Activated naive CD4-positive, alpha-beta T cell treated with anti-CD3 and anti-CD28 coated beads, Interleukin-2, amount 50 U/mL, for 72 hours (primary cell): Measurements from ENCODE around the gene MDN1. TPM values are rescaled to one million over a fixed set of nuclear protein-coding genes. Genes with fewer than 3 reads are reported as not detected.

Source experiments
- ATAC-seq, 2 donors: fragments of 150-1000 bp; cut with Tn5 transposase; 2 replicates each; pipeline ENCODE4 v1.10.0; 2021; ENCODE audit warnings: mild to moderate bottlenecking in 2 of 2, moderate library complexity in 2 of 2
- DNase-seq, 2 donors: peaks; one replicate each; pipeline ENCODE4 v3.0.0; 2021 to 2022; ENCODE audit warnings: low spot score in 2 of 2
- H3K27ac Mint-ChIP-seq, 2 donors: one replicate each; pipeline ENCODE4 v1.8.0; 2022; ENCODE audit warnings: mild to moderate bottlenecking in 2 of 2, mixed read lengths in 2 of 2
- H3K36me3 Mint-ChIP-seq, 2 donors: one replicate each; pipeline ENCODE4 v1.8.0; 2022; ENCODE audit warnings: mixed read lengths in 2 of 2
- H3K9me3 Mint-ChIP-seq, 2 donors: one replicate each; pipeline ENCODE4 v1.8.0; 2022; ENCODE audit warnings: mixed read lengths in 2 of 2
- total RNA-seq, 2 donors: library from RNA; stranded (reverse); gene quantifications; one replicate each; pipeline ENCODE4 v1.2.3, GENCODE V29; 2022

The MDN1 gene
- total RNA-seq, 2 donors from 2014 or later: 57.5 to 76.8 TPM

DNA sequence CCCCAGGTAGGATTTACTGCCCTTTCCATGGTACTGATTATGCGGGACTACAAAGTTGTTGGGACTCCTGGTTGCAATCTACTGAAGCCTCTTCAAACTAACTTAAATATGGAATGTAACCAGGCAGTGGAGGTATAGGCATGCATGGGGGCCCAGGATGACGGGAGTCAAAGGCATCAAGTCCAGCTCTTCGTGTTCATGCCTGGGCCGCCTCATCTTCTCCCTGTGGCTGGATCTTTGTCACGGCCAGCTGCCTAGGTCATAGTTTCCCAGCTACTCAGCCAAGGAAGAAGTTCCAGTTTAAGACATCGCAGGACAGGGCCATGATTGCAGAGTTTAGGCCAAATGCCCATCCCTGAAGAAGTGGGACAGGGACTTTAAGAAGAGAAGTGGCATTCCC is 201.6 kb downstream of the MDN1 start:
- no peak for ATAC-seq
- no peaks in the 10 kb centered on the region for H3K36me3 Mint-ChIP-seq
- H3K9me3 Mint-ChIP-seq: no peaks in the 10 kb centered on the region
- peak overlapping the region in 1 of 2 donors; percentile 59 for H3K27ac Mint-ChIP-seq
- no peak for DNase-seq

DNA sequence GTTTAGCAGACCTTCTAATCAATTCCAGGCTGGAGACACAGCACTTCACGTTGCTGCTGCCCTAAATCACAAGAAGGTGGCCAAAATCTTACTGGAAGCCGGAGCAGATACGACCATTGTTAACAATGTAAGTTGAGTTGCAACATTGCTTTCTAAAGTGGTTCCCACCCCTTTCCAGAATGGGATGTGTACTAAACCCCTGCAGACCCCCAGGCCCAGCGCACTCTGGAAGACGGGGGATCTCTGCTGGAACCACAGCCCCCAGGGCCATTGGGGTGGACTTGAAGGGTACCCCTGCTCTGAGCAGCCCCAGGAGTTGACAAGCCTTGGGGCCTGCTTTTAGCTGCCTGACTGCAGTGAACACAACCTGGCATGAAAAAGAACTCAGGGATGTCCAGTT is 203.1 kb downstream of the MDN1 start:
- Mint-ChIP-seq H3K36me3 (no peaks in the 10 kb centered on the region), H3K27ac (no peak overlapping the region), H3K9me3 (no peaks in the 10 kb centered on the region)
- ATAC-seq (no peak), DNase-seq (no peak)

DNA sequence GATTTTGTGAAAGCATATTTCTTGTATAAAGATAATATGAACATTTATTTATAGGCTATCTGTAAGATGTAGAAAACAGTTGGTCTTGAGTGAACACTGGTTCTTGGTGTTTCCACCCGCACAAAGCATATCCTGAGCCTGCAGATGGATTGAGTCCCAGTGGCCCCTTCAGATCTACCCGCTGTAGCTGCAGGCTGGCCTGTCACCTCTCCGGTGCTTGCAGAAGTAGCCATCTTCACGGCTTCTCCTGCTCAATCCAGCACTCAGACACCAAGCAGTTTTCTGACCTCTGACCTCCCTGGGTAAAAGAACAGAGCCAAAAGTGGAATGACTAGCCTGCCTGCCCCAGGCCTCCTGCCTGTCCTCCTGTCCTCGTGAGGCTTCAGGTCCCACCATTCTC is 203.7 kb downstream of the MDN1 start:
- ATAC-seq (no peak), DNase-seq (no peak)
- Mint-ChIP-seq H3K36me3 (no peaks in the 10 kb centered on the region), H3K9me3 (no peaks in the 10 kb centered on the region), H3K27ac (no peak overlapping the region)

DNA sequence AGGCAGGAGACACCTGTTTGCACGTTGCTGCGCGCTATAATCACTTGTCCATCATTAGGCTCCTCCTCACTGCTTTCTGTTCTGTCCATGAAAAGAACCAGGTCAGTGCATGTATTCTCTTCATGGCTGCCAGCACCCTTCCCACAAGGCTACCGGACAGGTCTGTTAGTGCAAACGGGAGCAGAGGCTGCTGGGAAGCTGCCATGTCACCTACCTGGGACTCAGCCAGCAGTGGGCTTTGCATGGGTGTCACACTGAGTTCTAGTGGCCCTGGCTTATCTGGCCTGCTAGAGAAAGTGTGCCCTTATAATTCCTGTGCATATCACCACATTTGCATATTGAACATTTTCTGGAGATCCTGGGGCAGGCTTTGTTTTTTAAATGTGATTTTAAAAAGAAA is 205.8 kb downstream of the MDN1 start:
- DNase-seq (no peak), ATAC-seq (no peak)
- H3K36me3 Mint-ChIP-seq: no peaks in the 10 kb centered on the region
- H3K9me3 Mint-ChIP-seq: no peaks in the 10 kb centered on the region
- H3K27ac Mint-ChIP-seq: peak overlapping the region in 1 of 2 donors; percentile 41

DNA sequence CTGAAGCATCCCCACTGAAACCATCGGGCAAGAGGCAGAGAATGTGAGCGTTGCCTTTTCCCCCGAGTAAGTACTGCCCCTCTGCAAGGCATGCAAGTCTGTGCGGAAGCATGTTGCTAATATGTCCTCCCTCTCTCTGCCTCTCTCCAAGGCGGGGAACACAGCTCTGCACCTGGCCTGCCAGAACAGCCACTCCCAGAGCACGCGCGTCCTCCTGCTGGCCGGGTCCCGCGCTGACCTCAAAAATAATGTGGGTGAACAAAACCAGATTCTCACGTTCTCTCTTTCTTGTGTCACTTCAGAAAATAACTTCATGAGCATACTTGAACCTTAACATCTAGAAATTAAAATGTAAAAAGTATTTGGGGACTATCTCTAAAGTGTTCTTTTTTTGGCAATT is 207.5 kb downstream of the MDN1 start:
- ATAC-seq (no peak), DNase-seq (no peak)
- Mint-ChIP-seq H3K27ac (no peak overlapping the region), H3K9me3 (no peaks in the 10 kb centered on the region), H3K36me3 (no peaks in the 10 kb centered on the region)

DNA sequence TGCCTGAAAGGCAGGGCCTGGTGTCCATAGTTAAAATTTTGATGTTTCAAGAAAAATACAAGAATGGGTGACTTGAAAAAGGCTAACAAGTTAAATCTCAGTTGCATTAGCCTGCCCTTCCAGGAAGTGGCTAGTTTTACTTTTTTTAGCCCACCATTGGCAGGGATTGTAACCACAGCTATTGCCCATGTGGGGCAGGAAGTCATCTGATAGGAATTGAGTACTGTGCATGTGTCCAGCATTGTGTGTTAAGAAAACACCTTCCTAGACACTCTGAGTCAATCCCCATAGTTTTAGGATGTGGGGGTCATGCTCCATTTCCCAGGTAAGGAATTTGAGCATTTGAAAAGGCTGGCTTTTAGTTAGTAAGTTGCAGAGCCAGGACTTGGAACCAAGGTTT is 207.9 kb downstream of the MDN1 start:
- DNase-seq (no peak), ATAC-seq (no peak)
- H3K9me3 Mint-ChIP-seq: no peaks in the 10 kb centered on the region
- no peaks in the 10 kb centered on the region for H3K36me3 Mint-ChIP-seq
- H3K27ac Mint-ChIP-seq: no peak overlapping the region

DNA sequence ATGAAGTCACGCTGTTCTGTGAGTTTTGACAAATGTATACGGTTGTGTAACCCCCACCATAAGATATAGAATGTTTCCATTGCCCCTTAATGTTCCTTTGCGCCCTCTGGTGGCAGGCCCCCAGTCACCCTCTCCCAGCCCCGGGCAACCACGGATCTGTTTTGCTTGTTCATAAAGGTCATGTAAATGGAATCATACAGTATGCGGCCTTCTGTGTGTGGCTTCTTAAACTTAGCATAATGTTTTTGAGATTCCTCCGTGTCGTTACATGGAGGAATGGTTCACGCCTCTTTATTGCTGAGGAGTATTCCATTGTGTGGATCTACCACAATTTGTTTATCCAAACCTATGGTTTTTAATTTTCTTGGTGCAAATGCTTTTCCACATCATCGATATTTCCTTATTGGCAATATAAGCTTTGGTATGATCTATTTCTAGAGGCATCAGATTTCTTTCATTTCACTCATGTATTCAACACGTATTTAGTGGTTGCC is 209.4 kb downstream of the MDN1 start:
- H3K9me3 Mint-ChIP-seq: no peaks in the 10 kb centered on the region
- no peaks in the 10 kb centered on the region for H3K36me3 Mint-ChIP-seq
- no peak overlapping the region for H3K27ac Mint-ChIP-seq
- peak; percentile 80 to 87 for ATAC-seq
- DNase-seq: peak; percentile 62 to 82

DNA sequence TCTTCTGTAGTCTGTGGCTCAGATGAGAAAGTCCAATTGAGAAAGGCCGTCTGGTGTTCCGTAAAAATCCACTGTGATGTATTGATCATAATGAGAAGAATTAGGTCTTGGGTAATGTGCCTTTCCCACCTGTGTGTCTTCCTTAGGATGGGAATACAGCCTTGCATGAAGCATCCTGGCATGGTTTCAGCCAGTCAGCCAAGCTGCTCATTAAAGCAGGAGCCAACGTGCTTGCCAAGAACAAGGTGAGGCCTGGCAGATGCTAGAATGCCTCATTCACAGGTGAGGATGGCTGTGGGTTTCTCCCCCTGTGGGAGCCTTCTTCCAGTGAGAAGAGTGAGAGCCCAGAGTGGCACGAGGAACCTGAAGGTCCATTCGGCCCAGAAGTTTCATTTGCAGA is 213.7 kb downstream of the MDN1 start:
- ATAC-seq (no peak), DNase-seq (no peak)
- no peak overlapping the region for H3K27ac Mint-ChIP-seq
- H3K36me3 Mint-ChIP-seq: no peaks in the 10 kb centered on the region
- H3K9me3 Mint-ChIP-seq: no peaks in the 10 kb centered on the region

DNA sequence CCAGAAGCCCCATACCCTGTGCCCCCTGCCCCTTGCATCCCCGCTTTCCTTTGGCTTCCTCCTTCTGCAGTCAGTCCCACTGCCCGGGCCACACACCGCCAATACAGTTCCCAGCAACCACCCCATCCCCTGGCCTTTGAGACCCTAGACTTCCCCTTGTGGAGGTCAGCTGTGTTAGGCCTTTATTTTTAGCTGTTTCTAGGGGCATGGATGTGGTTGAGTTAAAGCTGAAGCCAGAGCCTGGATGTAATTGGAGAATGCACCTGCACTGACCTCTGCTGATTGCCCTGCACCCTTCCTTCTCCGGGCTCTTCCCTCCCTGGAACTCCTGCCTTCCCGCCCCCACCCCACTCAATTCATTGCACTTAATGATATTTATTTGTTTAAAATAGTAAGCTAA is 214.9 kb downstream of the MDN1 start:
- ATAC-seq (no peak), DNase-seq (no peak)
- H3K9me3 Mint-ChIP-seq: no peaks in the 10 kb centered on the region
- H3K36me3 Mint-ChIP-seq: no peaks in the 10 kb centered on the region
- H3K27ac Mint-ChIP-seq: no peak overlapping the region

DNA sequence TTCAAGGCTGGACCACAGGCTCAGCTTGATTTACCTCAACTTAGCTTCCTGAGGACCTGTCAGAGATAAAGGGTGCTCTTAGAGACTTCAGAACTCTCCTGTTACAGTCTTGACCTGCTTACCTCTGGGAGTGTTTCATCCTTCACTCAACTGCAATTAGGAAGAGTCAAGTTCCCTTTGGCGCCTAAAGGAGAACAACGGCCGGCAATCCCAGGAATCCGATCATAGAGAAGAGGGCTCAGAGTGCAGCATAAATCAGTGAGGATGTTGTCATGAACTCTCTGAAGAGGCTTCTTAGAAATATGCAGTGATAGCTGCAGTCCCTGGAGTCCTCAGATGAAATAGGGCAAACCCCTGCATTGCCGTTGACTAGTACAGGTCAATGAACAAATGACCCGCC is 217.4 kb downstream of the MDN1 start:
- ATAC-seq: no peak
- H3K27ac Mint-ChIP-seq: no peak overlapping the region
- H3K36me3 Mint-ChIP-seq: peaks cover 5 to 13% of the 10 kb centered on the region in 2 donors
- peaks cover 4 to 5% of the 10 kb centered on the region in 2 donors for H3K9me3 Mint-ChIP-seq
- no peak for DNase-seq

DNA sequence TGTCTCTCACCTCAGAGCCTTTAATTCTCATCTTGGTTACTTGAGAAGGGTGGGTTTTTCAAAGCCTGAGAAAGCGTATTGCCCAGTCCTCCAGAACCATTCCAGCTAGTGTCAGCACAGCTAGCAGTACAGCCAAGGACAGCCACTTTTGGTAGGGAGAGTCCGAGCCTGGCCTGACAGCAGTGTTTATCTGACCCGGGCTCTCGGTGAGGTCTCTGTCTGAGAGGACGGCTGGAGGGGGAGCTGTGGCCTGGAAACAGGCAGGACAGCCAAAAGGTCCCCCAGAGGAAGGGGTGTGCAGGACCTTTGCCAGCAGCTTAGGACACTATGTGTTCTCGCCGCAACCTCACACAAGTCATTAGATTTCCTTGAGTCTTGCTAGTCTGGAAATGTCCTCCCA is 219.9 kb downstream of the MDN1 start:
- Mint-ChIP-seq H3K27ac (no peak overlapping the region), H3K36me3 (peaks cover 13 to 27% of the 10 kb centered on the region in 2 donors), H3K9me3 (peaks cover 11 to 18% of the 10 kb centered on the region in 2 donors)
- no peak for DNase-seq
- no peak for ATAC-seq

DNA sequence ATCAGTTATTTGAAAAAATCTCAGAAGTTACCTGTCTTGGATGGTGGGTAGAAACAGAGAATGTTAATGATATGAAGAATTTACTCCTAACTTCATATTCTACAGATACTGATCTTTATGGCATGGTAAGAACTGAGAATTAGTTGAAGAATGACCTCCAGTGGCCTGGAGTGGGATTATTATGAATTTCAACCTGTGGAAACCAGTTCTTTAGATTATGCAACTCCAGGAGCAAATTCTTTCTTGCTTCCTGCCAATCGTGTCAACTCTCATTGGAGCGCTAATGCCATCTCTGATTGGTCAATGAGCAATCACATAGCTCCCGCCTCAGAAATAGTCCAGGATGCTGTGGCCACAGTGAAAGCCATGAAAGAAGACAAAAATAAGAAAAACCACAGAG is 221.6 kb downstream of the MDN1 start:
- no peak for ATAC-seq
- peaks cover 11 to 18% of the 10 kb centered on the region in 2 donors for H3K9me3 Mint-ChIP-seq
- no peak for DNase-seq
- H3K36me3 Mint-ChIP-seq: peaks cover 13 to 27% of the 10 kb centered on the region in 2 donors
- H3K27ac Mint-ChIP-seq: no peak overlapping the region

DNA sequence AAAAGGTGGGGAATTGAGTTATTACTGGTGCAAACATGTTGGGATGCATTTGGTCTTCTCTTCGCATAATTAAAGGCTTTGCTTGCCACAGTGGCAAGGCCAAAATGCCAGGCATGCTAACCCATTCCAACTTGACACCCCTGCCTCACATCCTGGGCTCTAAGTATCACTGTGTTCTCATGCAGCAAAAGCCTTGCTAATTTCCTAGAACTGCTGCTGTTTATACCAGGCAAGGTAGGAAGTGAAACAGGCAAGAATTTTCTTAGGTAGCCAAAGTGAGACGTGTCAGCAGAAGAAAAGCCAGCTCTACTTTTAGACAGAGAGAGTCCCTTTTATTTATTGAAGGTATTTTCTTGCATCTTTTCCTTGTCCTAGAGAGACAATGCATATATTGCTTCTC is 222.2 kb downstream of the MDN1 start:
- no peak overlapping the region for H3K27ac Mint-ChIP-seq
- H3K9me3 Mint-ChIP-seq: peaks cover 11 to 18% of the 10 kb centered on the region in 2 donors
- H3K36me3 Mint-ChIP-seq: peaks cover 13 to 27% of the 10 kb centered on the region in 2 donors
- no peak for ATAC-seq
- DNase-seq: no peak

DNA sequence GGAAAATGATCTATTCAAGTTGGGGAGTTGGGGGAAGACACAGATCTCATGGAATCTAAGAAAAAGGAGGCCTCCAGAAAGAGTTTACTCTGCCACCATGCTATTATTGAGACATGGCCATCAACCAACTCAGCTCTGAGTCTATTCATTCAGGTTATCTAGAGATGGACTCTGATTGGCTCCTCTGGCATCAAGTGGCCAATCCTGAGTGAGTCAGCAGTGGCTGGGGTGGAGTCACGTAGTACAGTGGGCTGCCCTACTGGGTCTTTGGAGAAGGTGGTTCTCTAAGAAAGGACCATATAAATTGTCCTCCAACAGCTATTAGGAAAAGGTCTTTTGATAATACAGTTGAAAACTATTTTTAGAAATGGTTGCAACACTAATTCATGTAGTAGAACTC is 223.1 kb downstream of the MDN1 start:
- ATAC-seq (no peak), DNase-seq (no peak)
- peak overlapping the region in 1 of 2 donors; percentile 77 for H3K27ac Mint-ChIP-seq
- peaks cover 11 to 18% of the 10 kb centered on the region in 2 donors for H3K9me3 Mint-ChIP-seq
- peaks cover 13 to 27% of the 10 kb centered on the region in 2 donors for H3K36me3 Mint-ChIP-seq

DNA sequence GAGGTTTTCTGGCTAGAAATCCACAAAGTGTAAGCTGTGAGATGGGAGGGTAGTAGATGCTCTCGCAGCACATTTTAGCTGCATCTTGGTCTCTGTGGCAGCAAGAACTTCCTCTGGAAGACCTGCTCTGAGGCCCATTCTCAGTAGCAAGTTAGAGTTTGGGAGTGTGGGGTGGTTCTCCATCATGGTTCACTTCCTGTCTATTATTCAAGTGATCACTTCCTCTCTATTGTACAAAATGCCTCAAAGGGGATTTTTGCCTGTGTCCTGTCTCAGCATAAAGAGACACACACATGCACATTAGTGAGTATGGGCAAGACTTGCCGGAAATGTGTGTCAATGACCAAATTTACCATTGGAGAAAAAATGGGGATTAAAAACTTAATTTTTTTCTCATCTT is 223.5 kb downstream of the MDN1 start:
- ATAC-seq: peak; percentile 40 to 44
- DNase-seq: no peak
- H3K9me3 Mint-ChIP-seq: peaks cover 11 to 18% of the 10 kb centered on the region in 2 donors
- H3K36me3 Mint-ChIP-seq: peaks cover 13 to 27% of the 10 kb centered on the region in 2 donors
- H3K27ac Mint-ChIP-seq: peak overlapping the region; percentile 77 to 87

Other genes starting within 250 kb of the MDN1 start
- 10 to 100 TPM; 17.3 to 21.5 TPM for gene LYRM2, start 181.0 kb downstream of the MDN1 start, total RNA-seq
- gene CASP8AP2, start 10.1 kb upstream of the MDN1 start, total RNA-seq: 10 to 100 TPM; 33.7 to 37.5 TPM
- gene GJA10, start 74.7 kb upstream of the MDN1 start, total RNA-seq: not detected